ENCODE measurements around the gene ACACA.
A peak's percentile ranks its signal among the peaks of the same experiment; 100 is the strongest.
"Not testable (repeated sequence)": the region's sequence is repeated elsewhere in the genome, so short reads cannot be mapped to it uniquely, and the experiment has no call there.

The ACACA gene

DNA sequence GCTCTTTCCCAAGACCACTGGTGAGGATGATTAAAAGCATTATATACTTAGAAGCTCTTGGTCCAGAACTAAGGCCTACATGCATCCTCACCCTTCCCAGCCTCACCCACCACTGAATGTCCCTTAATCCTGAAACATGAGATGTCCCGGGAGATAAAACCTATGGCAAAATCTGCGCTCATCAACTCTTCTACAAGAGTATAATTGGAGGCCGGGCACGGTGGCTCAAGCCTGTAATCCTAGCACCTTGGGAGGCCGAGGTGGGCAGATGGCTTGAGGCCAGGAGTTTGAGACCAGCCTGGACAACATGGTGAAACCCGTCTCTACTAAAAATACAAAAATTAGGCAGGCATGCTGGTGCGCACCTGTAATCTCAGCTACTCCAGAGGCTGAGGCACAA is 13.3 kb downstream of the ACACA start:
- DNase-seq (ENCODE audit: low read depth, low spot score) = no peak

DNA sequence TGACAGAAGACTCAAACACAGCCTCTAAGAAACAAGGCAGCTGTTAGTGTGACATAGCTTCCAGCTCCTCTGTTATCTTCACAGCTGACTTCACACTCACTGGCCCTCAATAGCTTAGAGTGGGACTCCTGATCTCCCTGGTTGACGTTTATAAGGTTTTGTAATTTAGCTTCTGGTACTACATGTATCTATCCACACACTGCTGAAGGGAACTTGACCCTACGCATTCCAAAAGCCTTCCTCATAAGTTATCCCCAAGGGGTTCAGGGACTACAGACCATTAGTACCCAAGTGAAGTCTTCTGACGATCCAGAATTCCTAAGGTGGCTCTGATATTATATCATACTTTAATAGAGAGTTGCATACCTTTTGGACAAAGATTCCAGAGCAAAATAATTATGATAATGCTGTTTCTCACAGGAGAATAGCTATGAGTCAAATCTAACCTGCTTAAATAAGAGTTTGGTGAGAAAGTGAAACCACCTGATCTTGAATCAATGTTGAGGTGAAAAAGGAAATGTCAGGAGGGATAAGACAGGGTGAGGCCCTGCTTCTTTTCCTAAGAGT is 14.5 kb downstream of the ACACA start:
- no peak for DNase-seq (ENCODE audit: low read depth, low spot score)

DNA sequence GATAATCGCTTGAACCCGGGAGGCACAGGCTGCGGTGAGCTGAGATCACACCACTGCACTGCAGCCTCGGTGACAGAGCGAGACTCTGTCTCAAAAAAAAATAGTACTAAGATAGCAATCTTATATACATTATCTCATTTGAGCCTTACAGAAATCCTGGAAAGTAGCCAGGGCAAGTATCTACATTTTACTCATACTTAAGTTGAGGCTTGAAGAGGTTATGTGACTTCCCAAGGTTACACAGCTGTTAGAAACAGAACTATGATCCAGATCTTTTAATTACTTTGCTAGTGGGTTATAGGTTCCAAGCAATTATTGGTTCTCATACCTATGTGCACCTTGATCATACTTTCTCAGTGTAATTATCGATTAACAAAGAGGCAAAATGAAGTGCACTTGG is 15.5 kb downstream of the ACACA start:
- DNase-seq (ENCODE audit: low read depth, low spot score) = no peak

DNA sequence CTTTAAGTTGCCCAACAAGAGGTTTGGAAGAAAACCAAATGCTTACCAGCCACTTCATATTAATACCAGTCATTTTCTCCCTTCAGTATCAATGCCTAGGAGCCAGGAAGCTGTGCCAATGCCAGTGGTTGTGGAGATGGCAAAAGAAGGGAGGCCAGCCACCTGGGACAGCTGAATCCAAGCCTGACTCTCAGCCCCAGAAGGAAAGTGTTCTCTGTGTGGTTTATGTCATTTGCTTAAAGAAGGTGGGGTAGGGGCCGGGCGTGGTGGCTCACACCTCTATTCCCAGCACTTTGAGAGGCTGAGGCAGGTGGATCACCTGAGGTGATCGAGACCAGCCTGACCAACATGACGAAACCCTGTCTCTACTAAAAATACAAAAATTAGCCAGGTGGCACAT is 17.5 kb downstream of the ACACA start:
- DNase-seq (ENCODE audit: low read depth, low spot score) = no peak

DNA sequence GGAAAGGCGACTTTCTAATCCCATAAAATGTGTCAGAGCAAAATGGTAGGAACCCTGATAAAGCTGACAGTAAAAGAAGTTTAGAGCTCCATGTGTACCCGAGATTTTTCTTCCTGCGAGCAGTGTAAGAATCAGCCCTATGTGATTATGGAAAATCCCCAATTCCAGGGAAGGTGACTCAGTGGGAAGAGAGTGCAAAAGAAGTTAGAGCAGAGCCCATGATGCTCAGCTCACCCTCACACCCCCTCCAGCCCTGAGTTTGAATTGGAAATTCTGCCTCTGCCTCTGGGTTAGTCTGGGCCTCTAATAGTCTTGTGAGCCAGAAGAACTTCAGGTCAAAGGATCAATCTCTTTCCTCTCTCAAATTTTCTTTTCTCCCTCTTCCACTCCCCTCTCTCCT is 18.4 kb downstream of the ACACA start:
- DNase-seq (ENCODE audit: low read depth, low spot score) = no peak

DNA sequence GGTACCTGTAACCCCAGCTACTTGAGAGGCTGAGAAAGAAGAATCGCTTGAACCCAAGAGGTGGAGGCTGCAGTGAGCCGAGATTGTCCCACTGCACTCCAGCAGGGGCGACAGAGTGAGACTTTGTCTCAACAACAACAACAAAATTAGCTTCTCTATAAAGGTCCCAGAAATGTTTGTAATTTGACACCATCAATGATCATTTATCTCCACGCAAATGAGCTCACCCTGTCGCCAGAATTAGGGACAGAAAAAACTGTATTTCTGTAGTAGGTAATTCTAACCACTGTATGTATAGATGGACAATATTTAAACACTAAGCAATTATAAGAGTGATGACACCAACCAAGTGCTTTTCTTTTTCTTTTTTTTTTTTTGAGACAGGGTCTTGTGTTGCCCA is 20.2 kb downstream of the ACACA start:
- no peak for DNase-seq (ENCODE audit: low read depth, low spot score)

DNA sequence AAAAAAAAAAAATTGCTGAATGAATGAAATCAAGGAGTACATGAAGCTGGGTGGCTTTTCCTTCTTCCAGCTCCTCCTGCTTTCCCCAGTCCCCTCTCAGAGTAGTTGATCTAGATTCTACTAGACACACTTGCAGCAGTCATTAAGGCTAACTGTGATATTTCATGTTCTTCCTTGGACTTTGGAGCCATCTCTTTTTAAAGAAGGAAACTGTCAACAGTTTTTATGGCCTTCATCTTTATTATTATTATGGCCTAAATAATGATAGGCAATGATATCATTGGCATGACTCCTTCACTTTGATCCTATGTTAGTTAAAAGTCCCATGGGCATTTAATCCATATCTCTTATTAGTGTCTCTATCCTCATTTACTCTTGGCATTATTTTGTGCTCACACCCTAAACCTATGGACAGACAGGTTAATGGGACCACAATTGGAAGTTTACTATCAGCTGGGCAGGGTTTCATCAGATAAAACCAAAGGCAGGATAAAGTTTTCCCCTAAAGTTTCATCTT is 21.1 kb downstream of the ACACA start:
- DNase-seq (ENCODE audit: low read depth, low spot score) = no peak

DNA sequence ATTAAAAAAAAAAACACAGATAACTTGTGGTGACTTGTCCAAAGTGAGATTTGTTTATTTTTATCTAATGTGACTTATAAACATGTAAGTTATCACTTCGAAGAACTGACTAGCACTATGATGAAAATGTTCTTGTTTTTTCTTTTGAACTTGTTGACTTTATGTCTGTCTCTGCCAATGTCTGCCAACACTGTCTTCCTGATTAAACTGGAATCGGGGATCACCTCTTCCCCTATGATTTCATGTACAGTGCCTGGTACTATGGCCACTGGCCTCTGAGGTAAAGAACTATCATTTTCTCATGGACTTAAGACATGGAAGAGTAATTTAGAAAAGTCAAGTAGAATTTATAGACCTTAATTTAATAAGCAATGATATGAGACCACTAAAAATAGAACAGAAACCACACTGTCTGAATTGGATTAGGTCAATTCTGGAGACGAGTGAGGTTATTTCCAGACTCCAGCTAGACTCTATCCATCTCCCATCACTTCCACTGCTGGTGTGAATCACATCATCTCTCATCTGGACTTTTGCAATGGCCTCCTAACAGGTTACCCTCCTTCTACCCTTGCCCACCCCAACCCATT is 22.0 kb downstream of the ACACA start:
- no peak for DNase-seq (ENCODE audit: low read depth, low spot score)

DNA sequence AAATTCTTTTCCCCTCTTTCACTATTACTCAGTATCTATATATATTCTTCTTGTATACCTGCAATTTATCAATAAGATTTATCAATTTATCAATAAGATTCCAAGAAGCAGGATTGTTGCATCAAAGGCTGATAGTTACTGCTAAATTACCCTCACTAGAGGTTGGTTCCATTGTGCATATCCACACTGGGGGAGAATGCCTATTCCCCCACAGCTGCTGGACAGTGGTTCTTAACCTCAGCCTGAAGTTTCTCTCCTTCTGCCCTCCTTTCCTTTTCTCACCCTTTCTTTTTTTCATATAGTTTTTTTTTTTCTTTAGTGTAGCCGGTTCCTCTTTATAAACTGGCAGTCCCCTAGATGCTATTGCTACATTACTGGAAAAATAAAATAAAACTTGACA is 24.6 kb downstream of the ACACA start:
- DNase-seq (ENCODE audit: low read depth, low spot score) = no peak

DNA sequence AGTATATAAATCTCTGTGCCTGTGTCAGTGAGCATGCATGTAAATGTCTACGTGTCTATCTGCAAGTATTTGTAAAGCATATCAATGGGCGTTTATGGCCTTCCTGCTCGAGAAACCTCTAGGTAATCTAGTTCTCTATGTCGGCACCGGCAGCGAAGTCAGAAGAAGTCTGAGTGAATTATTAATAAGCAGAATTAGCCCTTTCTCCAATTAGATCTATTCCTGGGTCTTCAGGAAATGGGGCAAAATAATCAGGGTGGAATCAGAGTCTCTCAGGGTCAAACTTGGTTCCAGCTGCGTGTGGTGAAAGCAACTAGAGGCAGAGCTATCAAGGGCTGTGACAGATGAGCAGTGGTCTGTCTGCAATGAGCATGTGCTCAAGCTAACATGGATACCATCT is 30.9 kb downstream of the ACACA start, which contains the start of gene C17orf78:
TSS of gene C17orf78 (plus strand) at position 280 of the 400 bp plus-strand sequence. CDS start at position 388, 108 bp downstream.
- DNase-seq (ENCODE audit: low read depth, low spot score) = no peak

DNA sequence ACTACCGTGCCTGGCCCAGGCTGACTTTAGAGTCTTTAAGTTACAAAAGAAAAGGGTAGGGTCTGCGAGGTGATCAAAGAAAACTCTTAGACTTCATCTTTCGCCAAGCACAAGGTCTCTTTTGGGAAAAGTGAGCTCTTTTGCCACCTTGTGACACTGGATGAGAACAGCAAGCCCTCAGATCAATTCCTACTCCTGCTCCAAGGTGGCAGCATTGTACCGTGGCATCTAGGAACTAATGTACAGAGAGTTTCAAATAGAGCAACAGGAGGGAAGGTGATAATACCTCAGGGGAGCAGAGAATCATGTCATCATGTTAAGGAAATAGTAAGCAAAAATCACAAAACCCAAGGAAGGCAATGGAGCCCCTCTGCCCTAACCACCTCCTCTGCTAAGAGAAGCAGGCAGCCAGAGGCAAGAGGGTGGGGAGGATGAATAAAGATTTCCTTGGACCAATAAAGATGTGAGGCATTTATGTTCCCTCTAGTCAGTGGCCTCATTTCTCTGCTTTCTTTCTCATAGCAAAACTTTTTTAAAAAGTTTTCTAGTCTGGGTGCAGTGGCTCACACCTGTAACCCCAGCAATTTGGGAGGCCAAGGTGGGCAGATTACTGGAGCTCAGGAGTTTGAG is 33.0 kb downstream of the ACACA start:
- peak; percentile 54 for DNase-seq (ENCODE audit: low read depth, low spot score)

DNA sequence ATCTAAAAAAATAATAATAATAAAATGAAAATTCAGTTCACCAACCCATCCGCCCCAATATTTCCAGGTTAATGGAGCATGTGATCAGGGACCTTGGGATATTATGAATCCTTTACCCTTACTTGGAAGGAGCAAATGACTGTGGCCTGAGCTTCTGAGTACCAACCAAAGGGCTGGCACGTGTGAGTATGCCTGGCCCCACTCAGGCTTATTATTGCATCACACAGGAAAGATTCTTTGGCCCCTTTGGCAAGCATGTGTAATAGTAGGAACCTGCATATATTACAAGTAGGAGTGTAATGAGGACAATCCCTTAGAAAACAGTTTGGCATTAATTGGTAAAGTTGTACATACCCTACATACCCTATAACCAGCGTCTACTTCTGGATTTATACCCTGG is 38.1 kb downstream of the ACACA start:
- DNase-seq (ENCODE audit: low read depth, low spot score) = no peak

DNA sequence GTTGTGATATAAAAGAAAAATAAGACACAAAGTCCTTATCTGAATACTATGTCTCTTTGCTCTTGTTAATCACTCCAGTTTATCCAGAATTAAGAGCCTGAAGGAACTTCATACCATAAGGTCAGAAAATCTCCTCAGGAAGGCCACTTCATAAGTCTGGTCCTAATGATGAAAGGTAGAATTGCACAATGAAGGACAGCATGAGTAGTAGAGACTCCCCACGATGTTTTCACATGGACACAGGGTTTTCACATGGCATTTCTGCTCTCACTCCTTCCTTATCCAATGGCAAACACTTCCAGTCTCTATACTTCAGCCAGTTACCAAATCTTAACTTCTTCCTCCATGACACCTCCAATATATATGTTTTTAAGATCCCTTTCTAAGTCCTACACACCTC is 41.0 kb downstream of the ACACA start:
- DNase-seq (ENCODE audit: low read depth, low spot score) = no peak

DNA sequence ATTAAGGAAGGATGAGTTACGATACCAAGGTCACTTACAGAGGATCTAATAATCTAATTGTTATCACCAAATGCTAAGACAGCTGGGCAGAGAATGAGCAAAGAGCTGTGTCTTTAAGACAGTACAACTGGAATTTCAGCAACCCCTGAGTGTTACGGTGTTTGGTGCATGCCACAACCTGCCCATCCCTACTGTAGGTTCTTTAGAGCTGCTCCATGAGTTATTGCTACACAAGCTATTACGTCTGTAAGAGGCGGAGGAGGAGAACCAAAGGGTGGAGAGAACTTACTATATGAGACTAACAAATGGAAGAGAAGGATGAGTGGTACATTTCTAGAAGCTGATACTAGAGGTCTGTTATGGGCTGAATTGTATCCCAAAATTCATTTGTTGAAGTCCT is 45.1 kb downstream of the ACACA start:
- DNase-seq (ENCODE audit: low read depth, low spot score) = no peak

DNA sequence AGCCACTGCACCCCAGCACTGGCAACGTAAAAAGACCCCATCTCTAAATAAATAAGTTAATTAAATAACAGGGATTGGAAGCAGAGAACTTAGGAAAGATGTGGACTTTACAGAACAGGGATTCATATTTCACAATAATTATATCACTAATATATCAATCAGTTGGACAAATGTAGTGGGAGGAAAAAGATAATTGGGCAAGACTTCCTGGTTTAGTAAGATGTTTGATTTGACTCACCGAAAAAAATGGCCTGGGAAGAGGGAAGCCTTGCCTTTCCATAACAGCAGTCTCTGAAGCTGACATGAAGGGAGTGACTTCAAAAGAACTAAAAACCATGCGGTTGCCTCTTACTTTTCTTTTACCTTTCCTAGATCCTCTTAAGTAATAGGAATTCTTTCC is 46.0 kb downstream of the ACACA start:
- DNase-seq (ENCODE audit: low read depth, low spot score) = no peak

DNA sequence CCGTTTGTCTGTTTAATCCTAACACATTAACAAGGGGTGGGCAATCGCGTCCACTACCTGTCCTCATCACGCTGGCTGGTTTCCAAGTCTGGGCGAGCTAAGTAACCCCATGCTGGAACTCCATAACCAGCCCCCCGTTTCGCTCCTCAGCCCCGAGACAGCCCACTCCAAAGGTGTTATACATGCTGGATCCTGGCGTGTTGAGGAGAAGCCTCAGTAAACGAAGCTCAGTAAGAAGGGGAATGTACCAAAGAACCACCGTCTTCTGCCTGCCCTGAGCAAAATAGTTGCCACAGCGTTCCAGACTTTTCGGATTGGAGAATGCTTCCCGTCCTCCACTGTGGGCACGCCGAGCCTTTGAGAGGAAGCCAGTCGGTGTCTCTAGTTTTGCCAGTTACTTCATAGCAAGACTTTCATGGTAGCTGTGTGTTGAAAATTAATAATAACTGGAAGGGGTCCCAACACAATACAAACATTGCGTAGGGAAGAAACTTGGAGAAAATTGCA is 46.9 kb downstream of the ACACA start:
- no peak for DNase-seq (ENCODE audit: low read depth, low spot score)

DNA sequence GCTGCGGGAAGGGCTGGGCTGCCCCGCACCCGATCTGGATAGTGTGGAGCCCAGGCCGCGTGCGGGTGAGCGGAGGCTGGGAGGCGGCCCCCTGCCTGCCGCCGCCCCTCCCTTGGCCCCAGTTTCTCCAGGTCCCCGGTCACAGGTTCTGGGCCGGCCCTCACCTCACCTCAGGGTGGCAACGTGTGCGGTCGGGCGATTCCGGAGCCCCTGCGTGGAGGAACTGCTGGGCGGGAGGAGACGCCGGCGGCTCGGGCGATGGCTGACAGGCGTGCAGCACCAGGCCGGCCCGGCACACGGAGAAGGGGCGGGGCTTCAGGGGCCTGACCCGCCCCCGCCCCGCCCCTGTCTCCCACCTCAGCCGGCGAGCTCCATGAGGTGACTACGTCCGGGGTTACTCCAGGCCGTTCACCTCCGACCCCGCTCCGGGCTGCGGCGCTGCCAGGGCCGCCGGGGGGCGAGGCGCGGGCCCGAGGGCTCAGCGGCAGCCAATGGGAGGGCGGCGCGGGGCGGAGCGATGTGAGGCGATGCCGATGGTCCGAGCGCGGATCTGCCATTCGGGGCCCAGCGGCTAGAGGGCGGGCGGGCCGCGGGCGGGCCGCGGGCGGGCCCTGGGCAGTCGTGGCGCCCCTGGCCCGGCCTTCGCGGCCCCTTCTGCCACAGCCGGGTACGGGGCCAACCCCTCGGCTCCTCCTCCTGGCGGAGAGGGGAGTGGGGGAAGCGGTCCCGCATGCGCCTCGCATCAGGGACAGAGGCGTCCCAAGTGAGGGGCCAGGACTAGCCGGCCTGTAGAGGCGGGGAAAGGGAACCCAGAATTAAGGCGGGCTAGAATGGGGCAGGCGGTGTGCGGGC is 47.6 kb downstream of the ACACA start:
- peak; percentile 76 for DNase-seq (ENCODE audit: low read depth, low spot score)

DNA sequence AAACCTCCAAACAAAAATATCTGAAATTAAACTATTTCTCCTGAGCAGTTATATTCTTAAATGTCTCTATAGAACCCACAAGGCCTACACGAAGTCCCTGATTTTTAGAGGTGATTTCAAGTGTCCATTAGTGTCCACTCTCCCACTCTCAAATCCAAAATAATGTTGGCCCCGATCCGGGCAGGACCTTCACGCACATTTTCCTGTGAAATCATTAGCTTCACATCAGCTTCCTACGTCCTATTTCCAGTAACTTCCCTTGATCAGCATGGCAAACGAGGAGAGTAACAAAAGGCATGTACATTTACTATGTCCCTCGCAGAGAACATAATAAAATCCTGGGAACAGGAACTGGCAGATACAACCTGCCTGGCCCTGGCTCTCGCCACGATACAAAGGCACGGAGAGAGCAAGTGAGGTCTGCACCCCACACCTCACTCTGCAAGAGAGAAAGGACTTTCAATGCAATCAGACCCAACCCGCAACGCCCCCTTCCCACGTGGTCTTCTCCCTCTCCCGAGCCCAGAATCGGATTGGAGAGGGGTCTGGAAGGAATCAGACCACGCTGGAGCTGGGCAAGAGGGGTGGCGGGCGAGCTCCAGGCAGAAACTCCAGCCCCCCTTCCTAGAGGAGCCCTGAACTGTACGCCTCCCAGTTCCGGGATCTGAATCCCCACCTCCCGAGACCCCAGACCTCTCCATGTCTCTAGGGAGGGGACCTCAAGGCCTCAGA is 48.4 kb downstream of the ACACA start:
- DNase-seq (ENCODE audit: low read depth, low spot score) = no peak

DNA sequence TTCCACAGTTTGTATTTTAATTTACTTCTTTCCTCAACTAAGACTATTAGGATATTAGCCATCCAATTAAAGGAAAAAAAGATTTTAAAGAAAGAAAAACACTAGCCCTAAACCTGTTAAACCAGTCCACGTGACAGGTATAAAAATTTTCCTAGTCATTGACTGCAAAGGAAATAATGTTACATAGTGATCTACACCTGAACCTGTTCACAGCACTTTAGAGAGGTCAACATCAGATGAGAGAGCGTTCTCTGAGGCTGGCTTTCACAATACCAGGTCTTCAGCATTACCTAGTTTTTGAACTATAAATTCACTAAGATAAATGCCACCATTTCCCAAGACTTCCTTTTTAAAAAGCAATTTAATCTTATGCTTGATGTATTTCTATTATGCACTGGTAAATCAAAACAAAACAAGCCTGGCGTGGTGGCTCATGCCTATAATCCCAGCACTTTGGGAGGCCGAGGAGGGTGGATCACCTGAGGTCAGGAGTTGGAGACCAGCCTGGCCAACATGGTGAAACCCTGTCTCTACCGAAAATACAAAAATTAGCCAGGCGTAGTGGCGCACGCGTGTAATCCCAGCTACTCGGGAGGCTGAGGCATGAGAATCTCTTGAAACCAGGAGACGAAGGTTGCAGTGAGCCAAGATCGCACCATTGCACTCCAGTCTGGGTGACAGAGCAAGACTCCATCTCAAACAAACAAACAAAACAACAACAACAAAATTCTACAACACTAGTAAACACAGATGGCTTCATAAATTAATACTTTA is 49.7 kb downstream of the ACACA start:
- DNase-seq (ENCODE audit: low read depth, low spot score) = not testable (repeated sequence)

DNA sequence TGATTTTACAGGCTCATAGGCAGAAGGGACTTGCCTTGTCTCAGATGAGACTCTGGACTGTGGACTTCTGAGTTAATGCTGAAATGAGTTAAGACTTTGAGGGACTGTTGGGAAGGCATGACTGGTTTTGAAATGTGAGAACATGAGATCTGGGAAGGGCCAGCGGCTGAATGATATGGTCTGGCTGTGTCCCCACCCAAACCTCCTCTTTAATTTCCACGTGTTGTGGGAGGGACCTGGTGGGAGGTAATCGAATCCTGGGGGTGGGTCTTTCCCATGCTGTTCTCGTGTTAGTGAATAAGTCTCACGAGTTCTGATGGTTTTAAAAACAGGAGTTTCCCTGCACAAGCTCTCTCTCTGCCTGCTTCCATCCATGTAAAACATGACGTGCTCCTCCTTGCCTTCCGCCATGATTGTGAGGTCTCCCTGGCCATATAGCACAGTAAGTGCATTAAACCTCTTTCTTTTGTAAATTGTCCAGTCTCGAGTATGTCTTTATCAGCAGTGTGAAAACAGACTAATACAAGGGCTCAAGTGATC is 59.7 kb downstream of the ACACA start:
- not testable (repeated sequence) for DNase-seq (ENCODE audit: low read depth, low spot score)
